Measurements from ENCODE around the gene CDH13. TPM values are rescaled to one million over a fixed set of nuclear protein-coding genes. Genes with fewer than 3 reads are reported as not detected.
"Not testable (repeated sequence)": the region's sequence is repeated elsewhere in the genome, so short reads cannot be mapped to it uniquely, and the experiment has no call there.

The CDH13 gene
- total RNA-seq, 1 experiment from 2014 or later, result 0.89 TPM

DNA sequence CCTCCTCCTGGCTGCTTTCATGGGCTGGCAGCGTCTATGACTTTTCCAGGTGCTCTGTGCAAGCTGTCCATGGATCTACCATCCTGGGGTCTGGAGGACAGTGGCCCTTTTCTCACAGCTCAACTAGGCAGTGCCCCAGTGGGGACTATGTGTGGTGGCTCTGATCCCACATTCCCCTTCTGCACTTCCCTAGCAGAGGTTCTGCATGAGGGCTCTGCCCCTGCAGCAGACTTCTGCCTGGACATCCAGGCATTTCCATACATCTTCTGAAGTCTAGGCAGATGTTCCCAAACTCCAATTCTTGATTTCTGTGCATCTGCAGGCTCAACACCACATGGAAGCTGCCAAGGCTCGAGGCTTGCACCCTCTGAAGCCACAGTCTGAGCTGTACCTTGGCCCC lies 307.2 kb downstream of the CDH13 start:
- not testable (repeated sequence) for H3K27me3 ChIP-seq, H3K4me3 ChIP-seq, H3K9me3 ChIP-seq, H3K36me3 ChIP-seq, DNase-seq

DNA sequence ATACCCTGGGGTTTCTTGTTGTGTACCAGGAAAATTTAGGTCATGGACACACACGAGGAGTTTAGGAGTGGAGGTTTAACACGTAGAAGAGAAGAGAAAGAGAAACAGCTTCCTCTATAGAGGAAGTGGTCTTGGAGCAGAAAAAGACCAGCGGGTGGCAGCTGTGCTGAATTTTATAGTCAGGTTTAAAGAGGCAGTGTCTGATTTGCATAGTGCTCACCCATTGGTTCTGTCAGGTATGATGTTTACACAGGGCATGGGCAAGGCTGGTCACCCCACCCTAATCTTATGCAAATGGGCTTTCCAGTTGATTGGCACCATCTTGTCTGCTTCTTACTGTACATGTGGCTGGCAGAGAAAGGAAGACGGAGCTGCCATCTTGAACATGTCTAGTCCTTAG lies 309.0 kb downstream of the CDH13 start:
- H3K36me3 ChIP-seq, result no peaks in the 10 kb centered on the region
- H3K27me3 ChIP-seq, result no peaks in the 10 kb centered on the region
- no peaks in the 10 kb centered on the region for H3K9me3 ChIP-seq
- no peak for DNase-seq
- no peak overlapping the region for H3K4me3 ChIP-seq

DNA sequence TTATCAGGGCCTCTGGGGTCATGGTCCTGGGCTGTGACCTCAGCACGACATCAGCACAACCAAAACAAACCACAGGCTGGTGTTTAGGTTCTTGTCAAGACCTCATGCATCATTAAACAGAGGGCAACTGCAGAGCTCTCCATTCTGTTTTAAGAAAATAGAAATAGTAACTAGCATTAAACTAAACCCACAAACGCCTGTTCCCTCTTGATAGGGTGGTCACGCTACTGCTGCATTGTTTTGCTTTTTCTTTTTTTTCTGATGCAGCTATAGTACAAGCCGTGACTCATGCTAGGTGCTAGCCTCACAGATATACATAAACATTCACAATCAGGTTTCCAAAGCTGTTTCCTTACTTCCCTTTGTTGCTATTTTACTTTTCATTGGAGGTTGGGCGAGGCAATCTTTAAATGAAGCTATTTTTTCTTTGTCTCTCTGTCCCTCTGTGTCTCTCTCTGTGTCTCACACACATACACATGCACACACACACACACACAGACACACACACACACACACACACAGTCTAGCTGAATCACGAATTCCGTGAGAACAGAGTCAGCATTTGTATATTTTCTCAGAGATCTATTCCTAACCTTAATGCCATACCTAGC lies 310.3 kb downstream of the CDH13 start:
- Histone ChIP-seq H3K4me3 (no peak overlapping the region), H3K36me3 (no peaks in the 10 kb centered on the region), H3K27me3 (no peaks in the 10 kb centered on the region), H3K9me3 (no peaks in the 10 kb centered on the region)
- no peak for DNase-seq

DNA sequence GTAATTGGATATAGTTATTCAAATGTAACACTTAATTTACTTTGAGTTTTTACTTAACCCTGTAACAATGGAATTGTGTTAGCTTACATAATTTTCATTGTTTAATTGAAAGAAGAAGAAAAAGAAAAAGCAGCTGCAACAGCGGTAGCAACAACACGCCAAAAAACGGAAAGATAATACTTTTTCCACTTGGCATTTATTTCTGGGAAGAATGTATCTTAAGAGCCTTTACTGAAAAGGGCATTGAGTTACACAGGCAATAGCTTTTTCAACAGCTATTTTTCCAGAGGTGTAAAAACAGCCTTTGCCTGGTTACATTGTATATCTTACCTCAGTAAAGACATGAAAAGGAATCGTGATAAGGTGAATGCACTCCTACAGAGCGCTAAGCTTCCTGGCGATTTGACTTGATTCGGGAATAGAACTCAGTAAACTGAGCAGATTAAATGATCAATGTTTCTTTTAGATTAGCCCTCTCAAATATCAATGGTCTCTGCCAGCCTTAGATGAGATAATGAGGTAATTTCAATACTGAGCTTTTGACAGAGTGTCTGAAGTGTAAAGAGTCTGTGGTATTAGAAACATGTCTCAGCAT lies 311.3 kb downstream of the CDH13 start:
- no peaks in the 10 kb centered on the region for H3K9me3 ChIP-seq
- no peak for DNase-seq
- no peak overlapping the region for H3K4me3 ChIP-seq
- H3K27me3 ChIP-seq, result no peaks in the 10 kb centered on the region
- H3K36me3 ChIP-seq, result no peaks in the 10 kb centered on the region

DNA sequence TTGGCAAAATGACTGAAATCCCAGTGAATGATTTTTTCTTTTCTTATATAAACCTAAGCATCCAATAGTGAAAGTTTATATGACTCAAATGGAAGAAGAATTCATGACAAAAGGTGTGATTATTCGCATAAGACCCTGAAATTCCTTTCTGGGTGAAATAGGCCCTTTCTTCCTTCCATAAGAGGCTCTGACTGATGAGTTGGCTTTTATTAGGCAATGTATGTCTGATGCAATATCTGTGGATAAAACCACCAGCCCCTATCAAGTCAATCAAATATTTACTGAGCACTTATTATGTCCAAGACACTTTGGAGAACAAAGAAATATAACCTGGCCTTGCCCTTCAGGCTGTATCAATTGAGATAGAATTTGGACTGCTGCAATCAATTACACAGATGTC lies 316.6 kb downstream of the CDH13 start:
- DNase-seq, result no peak
- H3K27me3 ChIP-seq, result no peaks in the 10 kb centered on the region
- no peaks in the 10 kb centered on the region for H3K36me3 ChIP-seq
- no peak overlapping the region for H3K4me3 ChIP-seq
- H3K9me3 ChIP-seq, result no peaks in the 10 kb centered on the region

DNA sequence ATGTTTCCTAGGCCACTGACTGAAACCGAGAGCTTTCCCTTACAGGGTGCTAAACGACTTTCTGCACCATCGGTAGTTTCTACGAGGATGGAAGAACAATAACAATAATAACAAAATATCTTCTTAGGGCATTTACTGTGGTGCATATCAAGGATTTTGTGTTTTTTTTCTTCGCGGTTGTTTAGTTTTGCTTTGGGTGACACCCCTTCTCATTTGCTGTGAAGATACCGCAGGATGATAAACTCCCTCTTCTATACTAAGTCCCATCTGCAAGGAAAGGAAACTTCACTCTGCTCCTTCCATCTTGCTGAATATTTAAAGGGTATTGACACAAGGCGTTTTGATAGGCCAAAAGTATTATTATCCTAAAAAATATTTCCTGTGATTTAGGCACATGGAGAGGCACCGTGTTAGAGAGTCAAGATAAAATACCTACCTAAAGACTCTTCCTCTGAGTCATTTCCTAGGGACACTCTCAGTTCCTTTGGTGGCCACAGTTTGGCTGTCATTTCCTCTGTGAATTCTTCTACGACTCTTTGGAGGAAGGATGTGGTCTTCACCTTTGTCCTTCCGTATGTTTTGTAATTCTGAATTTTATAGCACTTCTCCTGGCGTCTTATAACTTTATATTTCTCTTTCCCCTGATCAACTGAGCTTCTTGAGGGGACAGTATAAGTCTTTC lies 318.8 kb downstream of the CDH13 start:
- Histone ChIP-seq H3K4me3 (no peak overlapping the region), H3K36me3 (no peaks in the 10 kb centered on the region), H3K27me3 (no peaks in the 10 kb centered on the region), H3K9me3 (no peaks in the 10 kb centered on the region)
- no peak for DNase-seq

DNA sequence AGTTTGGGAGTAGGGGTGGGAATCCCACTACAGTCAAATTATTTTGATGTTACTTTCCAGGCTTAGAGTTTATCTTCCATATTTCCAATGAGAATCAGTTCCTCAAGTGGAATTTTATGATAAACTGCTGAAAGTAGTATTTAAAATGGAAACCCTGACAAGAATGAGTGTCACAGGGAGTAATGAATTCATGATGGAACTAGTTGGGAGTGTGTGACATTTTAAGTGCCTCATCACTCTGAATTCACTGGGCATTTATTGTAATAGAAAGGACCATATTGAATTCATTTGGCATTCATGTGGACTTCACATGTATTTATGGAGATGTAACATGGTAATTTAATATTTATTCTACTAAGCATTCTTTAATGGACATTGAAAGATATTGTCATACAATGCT lies 320.9 kb downstream of the CDH13 start:
- no peak overlapping the region for H3K4me3 ChIP-seq
- H3K27me3 ChIP-seq, result no peaks in the 10 kb centered on the region
- H3K9me3 ChIP-seq, result no peaks in the 10 kb centered on the region
- H3K36me3 ChIP-seq, result no peaks in the 10 kb centered on the region
- DNase-seq, result no peak

DNA sequence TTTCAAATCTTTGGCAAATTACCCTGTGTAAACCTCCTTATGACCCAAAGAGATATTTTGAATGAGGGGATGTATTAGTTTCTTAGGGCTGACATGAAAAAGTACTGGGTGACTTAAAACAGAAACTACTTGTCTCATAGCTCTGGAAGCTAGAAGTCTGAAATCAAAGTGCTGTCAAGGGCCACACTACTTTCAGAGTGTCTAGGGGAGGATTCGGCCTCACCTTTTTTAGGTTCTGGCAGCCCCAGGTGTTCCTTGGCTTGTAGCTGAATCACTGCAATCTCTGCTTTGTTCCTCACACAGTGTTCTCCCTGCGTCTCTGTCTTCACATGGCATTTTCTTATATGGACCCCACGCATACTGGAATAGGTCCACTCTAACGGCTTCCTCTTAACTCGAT lies 322.2 kb downstream of the CDH13 start:
- H3K36me3 ChIP-seq, result no peaks in the 10 kb centered on the region
- H3K9me3 ChIP-seq, result no peaks in the 10 kb centered on the region
- no peak for DNase-seq
- H3K27me3 ChIP-seq, result no peaks in the 10 kb centered on the region
- H3K4me3 ChIP-seq, result no peak overlapping the region

DNA sequence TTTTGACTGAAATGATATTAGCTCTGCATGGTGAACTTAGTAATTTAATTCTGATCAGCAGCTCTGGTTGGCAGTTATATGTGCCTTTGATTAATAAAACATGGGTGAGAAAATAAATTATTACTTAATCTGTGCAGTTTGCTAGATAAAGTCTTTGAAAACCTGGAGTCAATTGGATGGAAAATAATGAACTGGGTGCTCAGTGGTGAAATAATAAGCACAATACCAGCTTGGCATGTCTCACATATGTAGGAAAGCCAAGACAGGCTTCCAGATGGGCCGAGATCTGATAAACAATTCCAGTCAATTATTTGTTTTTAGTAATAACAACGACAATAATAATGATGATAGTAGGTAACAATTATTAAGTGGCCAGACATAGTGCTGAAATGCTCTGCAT lies 326.7 kb downstream of the CDH13 start:
- DNase-seq, result no peak
- no peak overlapping the region for H3K4me3 ChIP-seq
- H3K36me3 ChIP-seq, result no peaks in the 10 kb centered on the region
- no peaks in the 10 kb centered on the region for H3K9me3 ChIP-seq
- no peaks in the 10 kb centered on the region for H3K27me3 ChIP-seq

DNA sequence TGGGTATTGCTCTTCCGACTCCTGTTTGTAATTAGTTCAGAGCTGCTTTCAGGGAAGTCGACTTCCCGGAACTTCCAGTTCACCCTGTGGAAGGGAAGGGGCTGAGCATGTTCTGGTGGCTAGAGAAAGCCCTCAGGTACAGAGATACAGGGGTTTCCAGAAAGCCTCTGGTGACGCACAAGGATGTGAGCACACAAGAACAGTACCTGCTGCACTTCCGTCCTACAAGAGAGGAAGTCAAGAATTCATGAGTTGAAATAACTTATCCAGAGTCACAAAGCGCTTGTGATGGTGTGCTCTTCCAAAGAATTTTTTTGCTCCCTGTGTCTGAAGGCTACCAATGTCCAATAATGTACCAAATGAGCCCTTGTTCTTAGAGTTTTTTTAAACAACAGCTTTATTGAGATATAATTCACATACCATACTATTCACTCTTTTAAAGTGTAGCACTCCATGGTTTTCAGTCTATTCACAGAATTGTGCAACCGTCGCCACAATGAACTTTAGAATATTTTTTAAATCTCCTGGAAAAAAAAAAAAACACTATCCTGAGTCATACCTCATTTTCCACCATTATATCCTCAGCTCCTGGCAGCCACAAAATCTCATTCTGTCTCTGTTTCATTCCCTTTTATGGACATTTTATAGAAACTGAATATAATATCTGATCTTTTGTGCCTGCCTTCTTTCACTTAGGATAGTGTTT lies 327.6 kb downstream of the CDH13 start:
- no peaks in the 10 kb centered on the region for H3K27me3 ChIP-seq
- no peaks in the 10 kb centered on the region for H3K9me3 ChIP-seq
- DNase-seq, result no peak
- no peaks in the 10 kb centered on the region for H3K36me3 ChIP-seq
- H3K4me3 ChIP-seq, result no peak overlapping the region

DNA sequence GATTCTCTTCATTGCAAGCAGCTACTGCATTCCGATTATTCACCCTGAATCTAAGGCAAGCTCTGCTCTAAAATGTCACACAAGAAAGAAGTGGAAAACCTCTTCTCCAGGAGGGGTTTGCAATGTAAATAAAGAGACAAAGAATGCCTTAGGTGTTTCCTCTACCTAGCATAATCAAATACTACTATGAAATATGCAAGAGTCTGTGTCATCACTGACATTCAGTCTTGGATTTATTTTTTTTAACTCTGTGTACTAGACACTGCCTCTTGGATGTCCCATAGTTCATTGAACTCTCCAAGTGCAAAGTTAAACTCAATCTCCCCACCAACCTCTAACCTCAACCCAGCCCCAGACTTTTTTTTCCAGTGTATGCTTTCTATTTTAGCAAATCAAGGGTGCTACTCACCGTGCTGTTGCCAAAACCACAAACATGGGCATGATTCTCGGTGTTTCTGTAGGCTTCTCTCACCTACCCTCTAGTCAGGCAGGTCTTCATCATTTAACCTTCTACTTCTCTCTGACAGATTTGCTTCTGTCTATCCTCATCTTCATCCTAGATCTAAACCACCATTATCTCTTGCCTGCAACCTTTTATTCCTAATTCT lies 329.1 kb downstream of the CDH13 start:
- no peak for DNase-seq
- H3K36me3 ChIP-seq, result no peaks in the 10 kb centered on the region
- H3K4me3 ChIP-seq, result no peak overlapping the region
- H3K27me3 ChIP-seq, result no peaks in the 10 kb centered on the region
- H3K9me3 ChIP-seq, result no peaks in the 10 kb centered on the region

DNA sequence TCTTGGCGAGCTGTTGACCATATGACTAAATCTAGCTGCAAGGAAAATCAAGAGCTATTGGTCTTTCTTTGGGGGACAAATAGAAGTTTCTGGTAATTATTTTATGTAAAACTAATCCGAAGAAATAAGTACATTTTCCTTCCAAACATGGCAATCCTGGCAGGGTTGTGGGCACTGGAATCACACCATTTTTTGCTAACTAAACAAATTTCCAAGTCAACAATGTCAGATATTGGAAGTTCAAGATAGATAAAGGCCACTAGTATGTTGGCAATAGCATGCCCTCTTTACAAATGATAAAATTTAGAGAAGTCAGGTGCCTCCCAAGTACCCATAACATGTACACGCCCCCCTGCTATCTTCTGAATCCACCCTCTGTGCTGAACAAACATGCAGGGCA lies 330.4 kb downstream of the CDH13 start:
- H3K9me3 ChIP-seq, result no peaks in the 10 kb centered on the region
- no peaks in the 10 kb centered on the region for H3K27me3 ChIP-seq
- H3K36me3 ChIP-seq, result no peaks in the 10 kb centered on the region
- H3K4me3 ChIP-seq, result no peak overlapping the region
- DNase-seq, result no peak

DNA sequence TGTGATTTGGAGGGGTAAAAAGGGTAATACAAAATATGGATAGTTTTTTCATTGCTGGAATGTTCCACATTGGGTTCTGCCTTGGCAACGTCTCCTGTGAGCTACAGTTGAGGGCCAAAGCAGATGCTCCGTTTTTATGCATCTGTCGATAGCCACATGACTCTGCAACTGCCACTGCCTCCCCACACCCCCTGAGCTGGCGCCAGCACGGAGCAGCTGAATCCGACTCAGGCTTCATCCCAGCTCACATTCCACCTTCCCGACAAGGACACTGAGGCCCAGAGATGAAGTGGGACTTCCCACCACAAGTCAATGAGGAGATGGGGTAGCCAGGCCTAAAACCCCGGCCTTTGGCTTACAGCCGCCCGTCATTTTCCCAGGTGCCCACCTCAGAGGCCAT lies 334.1 kb downstream of the CDH13 start:
- H3K27me3 ChIP-seq, result no peaks in the 10 kb centered on the region
- no peaks in the 10 kb centered on the region for H3K9me3 ChIP-seq
- no peak for DNase-seq
- no peak overlapping the region for H3K4me3 ChIP-seq
- no peaks in the 10 kb centered on the region for H3K36me3 ChIP-seq

DNA sequence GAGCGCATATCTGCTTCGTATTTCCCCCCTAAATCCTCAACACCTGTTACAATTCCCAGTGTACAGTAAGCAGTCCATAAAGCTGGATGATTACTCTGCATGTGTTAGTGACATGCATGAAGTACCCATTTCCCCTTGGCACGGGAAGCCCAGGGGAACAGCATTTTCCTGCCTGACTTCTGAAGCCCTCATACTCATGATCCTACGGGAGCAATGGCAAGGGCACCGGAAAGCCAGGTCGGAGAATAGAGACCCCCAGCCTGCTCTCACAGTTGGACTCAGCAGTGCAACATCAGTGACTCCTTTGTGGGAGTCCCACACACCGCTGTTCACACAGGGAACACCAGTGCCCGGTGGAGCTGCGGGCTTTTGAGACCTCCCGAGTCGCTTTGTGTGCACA lies 336.9 kb downstream of the CDH13 start:
- Histone ChIP-seq H3K9me3 (no peaks in the 10 kb centered on the region), H3K36me3 (no peaks in the 10 kb centered on the region), H3K27me3 (no peaks in the 10 kb centered on the region), H3K4me3 (no peak overlapping the region)
- DNase-seq, result no peak

DNA sequence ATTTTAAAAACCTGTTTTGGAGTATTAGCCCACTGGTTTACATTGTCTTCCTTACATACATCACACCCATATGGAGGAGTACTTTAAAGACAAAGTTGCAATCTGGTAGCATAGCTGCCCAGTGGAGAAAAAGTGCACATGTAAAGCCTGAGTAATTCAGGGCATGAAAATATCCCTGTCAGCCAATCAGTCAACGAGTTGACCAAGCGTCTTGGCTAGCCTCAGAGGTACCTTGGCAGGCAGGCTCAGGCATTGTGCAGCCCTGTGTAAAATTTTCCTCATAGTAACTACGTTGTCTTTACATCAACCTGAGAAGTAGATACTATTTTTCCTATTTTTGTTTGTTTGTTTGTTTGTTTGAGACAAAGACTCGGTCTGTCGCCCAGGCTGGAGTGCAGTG lies 339.0 kb downstream of the CDH13 start:
- Histone ChIP-seq H3K27me3 (no peaks in the 10 kb centered on the region), H3K4me3 (no peak overlapping the region), H3K9me3 (no peaks in the 10 kb centered on the region), H3K36me3 (no peaks in the 10 kb centered on the region)
- no peak for DNase-seq

DNA sequence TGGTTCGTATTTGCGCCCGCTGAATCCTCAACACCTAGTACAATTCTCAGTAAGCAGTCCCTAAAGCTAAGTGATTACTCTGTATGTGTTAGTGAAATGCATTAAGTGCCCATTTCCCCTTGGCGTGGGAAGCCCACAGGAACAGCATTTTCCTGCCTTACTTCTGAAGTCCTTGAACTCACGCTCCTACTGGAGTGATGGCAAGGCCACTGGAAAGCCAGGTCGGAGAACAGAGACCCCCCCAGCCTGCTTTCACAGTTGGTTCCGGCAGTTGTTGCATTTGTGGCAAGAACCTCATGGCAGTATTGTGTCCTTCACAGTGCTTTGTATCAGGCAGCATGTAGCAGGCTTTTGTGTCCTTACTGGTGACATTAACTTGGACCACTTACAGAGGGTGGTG lies 340.7 kb downstream of the CDH13 start:
- Histone ChIP-seq H3K9me3 (no peaks in the 10 kb centered on the region), H3K4me3 (no peak overlapping the region), H3K36me3 (no peaks in the 10 kb centered on the region), H3K27me3 (no peaks in the 10 kb centered on the region)
- DNase-seq, result no peak

DNA sequence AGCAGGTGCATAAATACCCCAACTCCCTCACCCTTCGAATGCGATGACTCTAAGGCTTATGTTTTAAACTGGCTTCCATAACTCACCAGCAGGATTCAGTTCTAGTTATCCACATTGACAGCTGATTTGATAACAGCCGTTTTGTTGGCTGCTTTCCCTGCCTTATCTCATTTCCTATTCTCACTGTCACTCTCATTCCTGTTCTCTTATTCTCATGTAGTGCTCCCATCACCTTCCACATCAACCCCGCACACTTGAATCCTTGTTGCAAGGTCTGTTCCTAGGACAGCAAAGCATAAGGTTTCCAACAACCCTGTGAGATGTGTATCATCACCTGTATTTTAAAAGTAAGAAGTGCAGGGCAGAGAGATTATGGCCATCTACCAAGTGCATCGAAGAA lies 344.4 kb downstream of the CDH13 start:
- Histone ChIP-seq H3K36me3 (no peaks in the 10 kb centered on the region), H3K4me3 (no peak overlapping the region), H3K9me3 (no peaks in the 10 kb centered on the region), H3K27me3 (no peaks in the 10 kb centered on the region)
- no peak for DNase-seq
